Activated CD4-positive, alpha-beta memory T cell treated with anti-CD3 and anti-CD28 coated beads for 36 hours (primary cell): Measurements from ENCODE around the gene ANTKMT. TPM values are rescaled to one million over a fixed set of nuclear protein-coding genes. Genes with fewer than 3 reads are reported as not detected.
A peak's percentile ranks its signal among the peaks of the same experiment; 100 is the strongest.

ENCODE experiments used
- CTCF ChIA-PET: fragments of 350-600 bp; sonication (Branson Sonifier 250); formaldehyde crosslinking; loops from one replicate; lab custom pipeline; 2021; ENCODE audit warnings: antibody characterized with exemption, inconsistent platforms; lab: Charles Lee
- POLR2A ChIA-PET: fragments of 350-600 bp; sonication (Branson Sonifier 250); formaldehyde crosslinking; loops from one replicate; lab custom pipeline; 2021; ENCODE audit warnings: antibody characterized with exemption; lab: Charles Lee
- DNase-seq: peaks from one replicate; pipeline ENCODE4 v3.0.0-alpha.2; 2020
- H3K27ac Mint-ChIP-seq: one replicate; pipeline ENCODE4 v1.8.0; 2021; ENCODE audit warnings: mixed read lengths
- H3K27me3 Mint-ChIP-seq: one replicate; pipeline ENCODE4 v1.8.0; 2021; ENCODE audit warnings: mixed read lengths
- H3K36me3 Mint-ChIP-seq: one replicate; pipeline ENCODE4 v1.8.0; 2021; ENCODE audit warnings: mixed read lengths
- H3K4me1 Mint-ChIP-seq: one replicate; pipeline ENCODE4 v1.8.0; 2021; ENCODE audit warnings: low read depth, mixed read lengths
- H3K4me3 Mint-ChIP-seq: one replicate; pipeline ENCODE4 v1.8.0; 2021; ENCODE audit warnings: mild to moderate bottlenecking, mixed read lengths
- H3K9me3 Mint-ChIP-seq: one replicate; pipeline ENCODE4 v1.8.0; 2021; ENCODE audit warnings: mixed read lengths
- intact Hi-C: fragments of 100-400 bp; cut with micrococcal nuclease; formaldehyde crosslinking; loops from one replicate; pipeline ENCODE4 v1.15.1; 2023
- total RNA-seq, 2 experiments: library from RNA; stranded (reverse); gene quantifications; one replicate each; pipeline ENCODE4 v1.2.3, GENCODE V29; 2021

The ANTKMT gene
- total RNA-seq, 2 experiments from 2014 or later, result 31.2 to 34.9 TPM

- H3K4me3 Mint-ChIP-seq, result no peak overlapping the region
- no peak overlapping the region for H3K27ac Mint-ChIP-seq
- ChIA-PET POLR2A (no interaction called here), CTCF (interaction anchor here (0.6 to 1.5 kb wide), 5 partner anchors 9 to 55 kb away, joined by 3 to 4 read pairs (median 4); partner anchors contain the start of genes CHTF18 and RPUSD1)
- H3K36me3 Mint-ChIP-seq, result peaks cover 24% of the 10 kb centered on the region
- no peaks in the 10 kb centered on the region for H3K27me3 Mint-ChIP-seq
- peak; percentile 51 for DNase-seq
- intact Hi-C loops, result no loop called here
- no peaks in the 10 kb centered on the region for H3K9me3 Mint-ChIP-seq
- H3K4me1 Mint-ChIP-seq, result peaks cover 20% of the 10 kb centered on the region
Observed at GRCh38 chr16:733382-734207, 12.6 kb downstream of the ANTKMT start.

- no peak for DNase-seq
- ChIA-PET CTCF (interaction anchor here (0.6 to 2.9 kb wide), 4 partner anchors 14 to 37 kb away, joined by 3 to 16 read pairs (median 8); partner anchors contain the start of gene ANTKMT), POLR2A (interaction anchor here (1.5 kb wide), 1 partner anchor 12 kb away, joined by 10 read pairs; the partner anchor contains the start of gene ANTKMT)
- H3K27me3 Mint-ChIP-seq, result no peaks in the 10 kb centered on the region
- H3K4me1 Mint-ChIP-seq, result peaks cover 21% of the 10 kb centered on the region
- intact Hi-C loops, result no loop called here
- H3K36me3 Mint-ChIP-seq, result peaks cover 24% of the 10 kb centered on the region
- no peaks in the 10 kb centered on the region for H3K9me3 Mint-ChIP-seq
- no peak overlapping the region for H3K4me3 Mint-ChIP-seq
- H3K27ac Mint-ChIP-seq, result no peak overlapping the region
Observed at GRCh38 chr16:734208-734980, 13.4 kb downstream of the ANTKMT start.

- H3K4me1 Mint-ChIP-seq, result peaks cover 29% of the 10 kb centered on the region
- H3K27ac Mint-ChIP-seq, result peak overlapping the region; percentile 86
- no peak for DNase-seq
- H3K4me3 Mint-ChIP-seq, result no peak overlapping the region
- H3K27me3 Mint-ChIP-seq, result no peaks in the 10 kb centered on the region
- H3K9me3 Mint-ChIP-seq, result no peaks in the 10 kb centered on the region
- H3K36me3 Mint-ChIP-seq, result peaks cover 24% of the 10 kb centered on the region
- intact Hi-C loops, result loop anchor here (5.0 kb wide), 1 partner anchor 98 kb away; the partner anchor contains the start of gene METTL26
- ChIA-PET CTCF (interaction anchor here (0.6 to 2.9 kb wide), 10 partner anchors 9 to 53 kb away, joined by 3 to 16 read pairs (median 4); partner anchors contain the start of genes ANTKMT, CCDC78, CHTF18 and HAGHL), POLR2A (interaction anchor here (0.7 to 1.7 kb wide), 6 partner anchors 7 to 51 kb away, joined by 3 to 10 read pairs (median 6); partner anchors contain the start of gene ANTKMT)
Observed at GRCh38 chr16:734981-735881, 14.3 kb downstream of the ANTKMT start.

GRCh38 chr16:735982-736453 is 15.1 kb downstream of the ANTKMT start:
- no peaks in the 10 kb centered on the region for H3K9me3 Mint-ChIP-seq
- ChIA-PET POLR2A (interaction anchor here (0.7 to 1.7 kb wide), 7 partner anchors 8 to 52 kb away, joined by 3 to 10 read pairs (median 5); partner anchors contain the start of gene ANTKMT), CTCF (interaction anchor here (0.6 to 2.9 kb wide), 10 partner anchors 10 to 53 kb away, joined by 3 to 16 read pairs (median 4); partner anchors contain the start of genes ANTKMT, CCDC78, CHTF18 and HAGHL)
- intact Hi-C loops, result loop anchor here (2.0 to 5.0 kb wide), 2 partner anchors 15 to 99 kb away; partner anchors contain the start of genes ANTKMT and METTL26
- peak overlapping the region; percentile 5 for H3K4me3 Mint-ChIP-seq
- H3K4me1 Mint-ChIP-seq, result peaks cover 29% of the 10 kb centered on the region
- H3K27ac Mint-ChIP-seq, result peak overlapping the region; percentile 86
- no peaks in the 10 kb centered on the region for H3K27me3 Mint-ChIP-seq
- peaks cover 24% of the 10 kb centered on the region for H3K36me3 Mint-ChIP-seq
- DNase-seq, result peak; percentile 90

GRCh38 chr16:736936-737481 is 16.1 kb downstream of the ANTKMT start:
- DNase-seq, result no peak
- Mint-ChIP-seq H3K4me3 (no peak overlapping the region), H3K4me1 (peaks cover 32% of the 10 kb centered on the region), H3K9me3 (no peaks in the 10 kb centered on the region), H3K27me3 (no peaks in the 10 kb centered on the region), H3K27ac (no peak overlapping the region), H3K36me3 (peaks cover 24% of the 10 kb centered on the region)
- intact Hi-C loops, result loop anchor here (2.0 to 5.0 kb wide), 2 partner anchors 16 to 100 kb away; partner anchors contain the start of genes ANTKMT and METTL26
- ChIA-PET CTCF (interaction anchor here (0.8 to 2.9 kb wide), 6 partner anchors 16 to 94 kb away, joined by 3 to 16 read pairs (median 3); partner anchors contain the start of genes ANTKMT and METRN), POLR2A (interaction anchor here (1.1 to 1.7 kb wide), 2 partner anchors 12 to 16 kb away, joined by 3 to 5 read pairs; partner anchors contain the start of gene ANTKMT)

GRCh38 chr16:739560-740458 is 18.9 kb downstream of the ANTKMT start:
- intact Hi-C loops, result loop anchor here (1.0 to 5.0 kb wide), 3 partner anchors 24 to 103 kb away; partner anchors contain the start of gene METTL26
- CTCF ChIA-PET, result interaction anchor here (0.7 to 3.0 kb wide), 9 partner anchors 9 to 265 kb away, joined by 3 to 21 read pairs (median 5); partner anchors contain the start of genes ANTKMT, CCDC78, HAGHL and METRN
- POLR2A ChIA-PET, result interaction anchor here (1.8 to 3.6 kb wide), 2 partner anchors 12 to 19 kb away, joined by 8 to 14 read pairs; partner anchors contain the start of gene ANTKMT
- Mint-ChIP-seq H3K27ac (no peak overlapping the region), H3K4me1 (peaks cover 32% of the 10 kb centered on the region), H3K4me3 (peak overlapping the region; percentile 82), H3K27me3 (no peaks in the 10 kb centered on the region), H3K9me3 (no peaks in the 10 kb centered on the region), H3K36me3 (peaks cover 21% of the 10 kb centered on the region)
- no peak for DNase-seq

- Mint-ChIP-seq H3K9me3 (no peaks in the 10 kb centered on the region), H3K27me3 (no peaks in the 10 kb centered on the region), H3K4me3 (peak overlapping the region; percentile 82), H3K4me1 (peaks cover 28% of the 10 kb centered on the region), H3K27ac (no peak overlapping the region), H3K36me3 (peaks cover 19% of the 10 kb centered on the region)
- no peak for DNase-seq
- ChIA-PET POLR2A (interaction anchor here (1.8 to 3.6 kb wide), 2 partner anchors 12 to 19 kb away, joined by 8 to 14 read pairs; partner anchors contain the start of gene ANTKMT), CTCF (interaction anchor here (0.7 to 3.0 kb wide), 10 partner anchors 9 to 265 kb away, joined by 3 to 21 read pairs (median 4); partner anchors contain the start of genes ANTKMT, CCDC78, HAGHL and METRN)
- intact Hi-C loops, result loop anchor here (1.0 to 2.0 kb wide), 2 partner anchors 24 to 44 kb away; no protein-coding TSS in a partner anchor
Observed at GRCh38 chr16:740459-740763, 19.5 kb downstream of the ANTKMT start.

GRCh38 chr16:740764-741505 is 20.0 kb downstream of the ANTKMT start, which contains the start of gene CIAO3:
TSS of gene CIAO3 (minus strand) at chr16:740997. CDS start at chr16:740985, 12 bp downstream.
- peak within 1 kb of the TSS; percentile 82 for H3K4me3 Mint-ChIP-seq
- H3K4me1 Mint-ChIP-seq, result peaks cover 23% of the 10 kb centered on the region
- H3K36me3 Mint-ChIP-seq, result peaks cover 16% of the 10 kb centered on the region
- H3K27me3 Mint-ChIP-seq, result no peaks in the 10 kb centered on the region
- intact Hi-C loops, result loop anchor here (1.0 to 2.0 kb wide), 2 partner anchors 25 to 44 kb away; no protein-coding TSS in a partner anchor
- ChIA-PET CTCF (interaction anchor here (0.7 to 3.0 kb wide), 11 partner anchors 8 to 264 kb away, joined by 3 to 21 read pairs (median 4); partner anchors contain the start of genes ANTKMT, CCDC78, HAGHL and METRN), POLR2A (interaction anchor here (1.0 to 3.6 kb wide), 3 partner anchors 13 to 44 kb away, joined by 3 to 14 read pairs (median 8); partner anchors contain the start of gene ANTKMT)
- H3K27ac Mint-ChIP-seq, result no peak within 1 kb of the TSS
- peak; percentile 95 for DNase-seq
- no peaks in the 10 kb centered on the region for H3K9me3 Mint-ChIP-seq
